T-helper 2 cell treated with Interferon-gamma antibody and Interleukin-4, amounts not matched to agents 5 μg/mL and 100 μg/mL, for 36 hours (primary cell): ENCODE results near the gene RBMS1.
"Not testable (repeated sequence)": the region's sequence is repeated elsewhere in the genome, so short reads cannot be mapped to it uniquely, and the experiment has no call there.

ENCODE experiments used
- DNase-seq: peaks from one replicate; pipeline ENCODE4 v3.0.0; 2021; ENCODE audit warnings: low spot score
- H3K27ac Mint-ChIP-seq: one replicate; pipeline ENCODE4 v1.8.0; 2021; ENCODE audit warnings: mild to moderate bottlenecking, mixed read lengths
- H3K27me3 Mint-ChIP-seq: one replicate; pipeline ENCODE4 v1.8.0; 2021; ENCODE audit warnings: low read depth, mixed read lengths
- H3K36me3 Mint-ChIP-seq: one replicate; pipeline ENCODE4 v1.8.0; 2021; ENCODE audit warnings: low read depth, mixed read lengths
- H3K4me1 Mint-ChIP-seq: one replicate; pipeline ENCODE4 v1.8.0; 2021; ENCODE audit warnings: low read depth, mixed read lengths
- H3K4me3 Mint-ChIP-seq: one replicate; pipeline ENCODE4 v1.8.0; 2022; ENCODE audit warnings: mild to moderate bottlenecking, moderate library complexity, mixed read lengths
- H3K9me3 Mint-ChIP-seq: one replicate; pipeline ENCODE4 v1.8.0; 2021; ENCODE audit warnings: mixed read lengths

RBMS1 gene

DNA sequence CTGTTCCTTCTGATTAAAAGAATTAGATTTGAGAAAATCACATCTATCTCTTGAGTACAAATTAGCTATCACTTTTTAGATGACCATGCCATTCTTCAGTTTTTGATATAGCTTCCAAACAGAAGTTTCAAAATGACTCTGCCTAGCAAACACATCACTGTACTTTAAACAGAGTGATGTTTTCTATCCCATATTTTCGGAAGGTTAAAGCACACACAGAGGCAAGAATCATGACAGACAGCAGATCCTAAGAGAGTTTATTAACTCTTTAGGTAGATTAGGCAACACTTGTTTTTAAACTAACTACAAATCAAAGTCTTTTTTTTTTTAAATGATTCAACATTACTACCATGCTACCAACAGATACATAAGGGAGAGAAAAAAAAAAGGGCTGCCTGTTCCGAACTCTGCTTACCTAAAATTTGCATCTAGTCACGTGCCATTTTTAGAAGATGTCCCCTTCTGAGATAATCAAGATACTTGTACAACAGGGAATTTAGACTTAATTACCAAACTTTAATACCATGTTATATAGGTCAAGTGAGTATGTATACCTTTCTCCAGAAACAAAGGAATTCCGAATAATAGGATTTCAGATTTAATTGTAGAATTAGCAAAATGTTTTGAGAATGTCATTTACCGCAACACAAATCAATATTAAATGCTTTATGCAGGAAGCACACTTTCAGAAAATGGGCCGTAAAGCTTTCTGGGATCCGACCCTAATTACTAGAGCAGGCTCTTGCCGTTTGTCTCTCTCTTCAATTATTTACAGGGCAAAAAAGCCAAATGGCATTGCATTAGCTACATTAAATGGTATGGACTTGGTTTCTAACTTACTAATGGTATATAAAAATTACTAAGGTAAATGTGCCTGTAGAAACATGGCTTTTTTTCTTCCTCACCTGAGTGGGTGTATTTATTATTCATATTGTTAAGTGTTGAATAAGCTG is 2.6 kb downstream of the RBMS1 start:
- peaks cover 21% of the 10 kb centered on the region for H3K27me3 Mint-ChIP-seq
- DNase-seq: no peak
- peak overlapping the region; percentile 94 for H3K27ac Mint-ChIP-seq

GRCh38 chr2:160489111-160489510 is 4.5 kb downstream of the RBMS1 start:
- H3K4me3 Mint-ChIP-seq: peak overlapping the region; percentile 21
- no peak for DNase-seq
- H3K27ac Mint-ChIP-seq: no peak overlapping the region
- no peaks in the 10 kb centered on the region for H3K9me3 Mint-ChIP-seq
- H3K27me3 Mint-ChIP-seq: peaks cover 5% of the 10 kb centered on the region
- H3K4me1 Mint-ChIP-seq: peaks cover 56% of the 10 kb centered on the region
- H3K36me3 Mint-ChIP-seq: peaks cover 13% of the 10 kb centered on the region

More for the DNA sequence above, 2.6 kb downstream of the RBMS1 start:
- H3K4me3 Mint-ChIP-seq: peak overlapping the region; percentile 98
- H3K4me1 Mint-ChIP-seq: peaks cover 53% of the 10 kb centered on the region
- peaks cover 13% of the 10 kb centered on the region for H3K36me3 Mint-ChIP-seq
- no peaks in the 10 kb centered on the region for H3K9me3 Mint-ChIP-seq

DNA sequence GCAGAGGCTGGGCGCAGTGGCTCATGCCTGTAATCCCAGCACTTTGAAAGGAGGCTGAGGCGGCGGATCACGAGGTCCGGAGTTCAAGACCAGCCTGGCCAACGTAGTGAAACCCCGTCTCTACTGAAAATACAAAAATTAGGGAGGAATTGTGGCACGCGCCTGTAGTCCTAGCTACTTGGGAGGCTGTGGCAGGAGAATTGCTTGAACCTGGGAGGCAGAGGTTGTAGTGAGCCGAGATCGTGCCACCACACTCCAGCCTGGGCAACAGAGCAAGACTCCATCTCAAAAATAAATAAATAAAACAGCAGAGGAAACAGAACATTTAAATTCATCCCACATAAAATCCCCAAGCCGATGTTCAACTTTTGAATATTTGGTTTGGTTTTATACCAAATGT is 5.3 kb downstream of the RBMS1 start:
- H3K4me1 Mint-ChIP-seq: peaks cover 63% of the 10 kb centered on the region
- H3K36me3 Mint-ChIP-seq: peaks cover 13% of the 10 kb centered on the region
- H3K9me3 Mint-ChIP-seq, DNase-seq, H3K27ac Mint-ChIP-seq, H3K27me3 Mint-ChIP-seq, H3K4me3 Mint-ChIP-seq: not testable (repeated sequence)

- Mint-ChIP-seq H3K9me3 (no peaks in the 10 kb centered on the region), H3K4me1 (peaks cover 67% of the 10 kb centered on the region), H3K36me3 (peaks cover 10% of the 10 kb centered on the region), H3K4me3 (no peak overlapping the region), H3K27me3 (peaks cover 5% of the 10 kb centered on the region), H3K27ac (no peak overlapping the region)
- DNase-seq: no peak
Observed at GRCh38 chr2:160486341-160486740, 7.3 kb downstream of the RBMS1 start.

DNA sequence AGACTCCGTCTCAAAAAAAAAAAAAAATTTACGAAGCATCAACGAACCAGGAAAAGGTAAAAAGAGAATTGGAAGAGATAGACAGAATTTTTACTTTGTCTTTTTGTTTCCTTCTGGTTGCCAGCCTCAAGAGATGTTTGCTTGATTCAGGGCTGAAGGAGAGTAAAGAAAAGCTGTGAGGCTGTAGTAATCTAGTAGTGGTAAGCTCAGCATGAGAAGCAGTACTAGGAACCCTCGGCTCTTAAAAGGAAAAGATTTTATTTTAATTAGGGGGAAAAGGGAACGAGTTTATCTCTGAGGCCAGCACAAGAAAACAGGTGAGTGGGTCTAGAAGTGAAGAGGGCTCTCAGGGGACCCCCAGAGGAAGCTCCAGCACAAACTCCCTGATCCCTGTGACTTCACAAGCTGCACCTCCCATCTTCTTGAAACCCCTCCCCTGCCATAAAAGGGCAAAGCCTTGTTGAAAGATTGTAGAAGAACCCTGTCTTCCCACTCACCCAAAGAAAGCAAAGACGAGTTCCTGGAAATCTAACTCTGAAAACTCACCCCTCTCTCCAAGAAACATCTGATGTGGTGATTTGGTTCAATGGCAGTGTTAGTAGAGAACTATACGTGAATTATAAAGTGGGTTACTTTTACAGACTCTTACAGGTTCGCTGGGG is 8.6 kb downstream of the RBMS1 start:
- Mint-ChIP-seq H3K36me3 (peaks cover 5% of the 10 kb centered on the region), H3K27me3 (no peaks in the 10 kb centered on the region), H3K4me3 (peak overlapping the region; percentile 66), H3K4me1 (peaks cover 64% of the 10 kb centered on the region), H3K27ac (peak overlapping the region; percentile 84), H3K9me3 (no peaks in the 10 kb centered on the region)
- DNase-seq: no peak

- H3K27me3 Mint-ChIP-seq: no peaks in the 10 kb centered on the region
- no peaks in the 10 kb centered on the region for H3K9me3 Mint-ChIP-seq
- peak overlapping the region; percentile 81 for H3K27ac Mint-ChIP-seq
- peaks cover 64% of the 10 kb centered on the region for H3K4me1 Mint-ChIP-seq
- DNase-seq: no peak
- peaks cover 9% of the 10 kb centered on the region for H3K36me3 Mint-ChIP-seq
- H3K4me3 Mint-ChIP-seq: peak overlapping the region; percentile 70
Observed at GRCh38 chr2:160482673-160483072, 10.9 kb downstream of the RBMS1 start.

DNA sequence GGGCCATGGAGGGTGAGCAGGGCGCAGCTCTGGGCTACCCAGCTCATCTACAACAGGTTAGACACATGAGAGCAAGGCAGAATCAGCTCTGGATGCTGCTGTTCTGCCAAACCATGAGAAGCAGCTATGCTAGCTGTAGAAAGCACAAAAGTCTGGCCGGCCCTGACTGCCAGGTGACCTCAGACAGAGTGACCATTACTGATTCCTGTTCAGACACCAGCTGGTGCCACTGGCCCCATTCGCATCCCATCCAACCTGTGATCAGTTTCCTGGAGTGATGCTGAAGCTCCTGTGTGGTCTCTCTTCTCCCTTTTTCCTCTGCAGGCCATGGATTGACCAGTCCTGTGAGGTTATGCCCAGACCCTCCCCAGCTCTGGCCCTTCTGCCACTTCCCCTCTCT is 14.3 kb downstream of the RBMS1 start:
- no peaks in the 10 kb centered on the region for H3K27me3 Mint-ChIP-seq
- H3K4me3 Mint-ChIP-seq: no peak overlapping the region
- peaks cover 11% of the 10 kb centered on the region for H3K36me3 Mint-ChIP-seq
- no peak overlapping the region for H3K27ac Mint-ChIP-seq
- H3K9me3 Mint-ChIP-seq: no peaks in the 10 kb centered on the region
- no peak for DNase-seq
- H3K4me1 Mint-ChIP-seq: peaks cover 55% of the 10 kb centered on the region

GRCh38 chr2:160478660-160479059 is 14.9 kb downstream of the RBMS1 start:
- no peaks in the 10 kb centered on the region for H3K9me3 Mint-ChIP-seq
- no peak overlapping the region for H3K27ac Mint-ChIP-seq
- DNase-seq: no peak
- H3K27me3 Mint-ChIP-seq: no peaks in the 10 kb centered on the region
- H3K4me3 Mint-ChIP-seq: no peak overlapping the region
- H3K36me3 Mint-ChIP-seq: peaks cover 11% of the 10 kb centered on the region
- peaks cover 56% of the 10 kb centered on the region for H3K4me1 Mint-ChIP-seq

GRCh38 chr2:160477032-160477431 is 16.6 kb downstream of the RBMS1 start:
- Mint-ChIP-seq H3K4me3 (no peak overlapping the region), H3K27ac (no peak overlapping the region), H3K4me1 (peaks cover 60% of the 10 kb centered on the region), H3K36me3 (peaks cover 11% of the 10 kb centered on the region), H3K27me3 (no peaks in the 10 kb centered on the region), H3K9me3 (no peaks in the 10 kb centered on the region)
- no peak for DNase-seq

- no peaks in the 10 kb centered on the region for H3K27me3 Mint-ChIP-seq
- peak overlapping the region; percentile 64 for H3K27ac Mint-ChIP-seq
- no peak for DNase-seq
- peak overlapping the region; percentile 59 for H3K4me3 Mint-ChIP-seq
- H3K36me3 Mint-ChIP-seq: peaks cover 14% of the 10 kb centered on the region
- no peaks in the 10 kb centered on the region for H3K9me3 Mint-ChIP-seq
- H3K4me1 Mint-ChIP-seq: peaks cover 60% of the 10 kb centered on the region
Observed at GRCh38 chr2:160474891-160475787, 18.5 kb downstream of the RBMS1 start.

- H3K27ac Mint-ChIP-seq: peak overlapping the region; percentile 64
Observed at GRCh38 chr2:160474319-160474645, 19.3 kb downstream of the RBMS1 start.

GRCh38 chr2:160473468-160474318 is 19.9 kb downstream of the RBMS1 start:
- Mint-ChIP-seq H3K27me3 (no peaks in the 10 kb centered on the region), H3K9me3 (no peaks in the 10 kb centered on the region), H3K4me3 (peak overlapping the region; percentile 59), H3K36me3 (peaks cover 12% of the 10 kb centered on the region), H3K4me1 (peaks cover 60% of the 10 kb centered on the region), H3K27ac (peak overlapping the region; percentile 64)
- no peak for DNase-seq

More at GRCh38 chr2:160474319-160474645, 19.3 kb downstream of the RBMS1 start:
- no peak for DNase-seq
- peak overlapping the region; percentile 59 for H3K4me3 Mint-ChIP-seq
- no peaks in the 10 kb centered on the region for H3K9me3 Mint-ChIP-seq
- H3K36me3 Mint-ChIP-seq: peaks cover 12% of the 10 kb centered on the region
- H3K4me1 Mint-ChIP-seq: peaks cover 61% of the 10 kb centered on the region
- no peaks in the 10 kb centered on the region for H3K27me3 Mint-ChIP-seq

DNA sequence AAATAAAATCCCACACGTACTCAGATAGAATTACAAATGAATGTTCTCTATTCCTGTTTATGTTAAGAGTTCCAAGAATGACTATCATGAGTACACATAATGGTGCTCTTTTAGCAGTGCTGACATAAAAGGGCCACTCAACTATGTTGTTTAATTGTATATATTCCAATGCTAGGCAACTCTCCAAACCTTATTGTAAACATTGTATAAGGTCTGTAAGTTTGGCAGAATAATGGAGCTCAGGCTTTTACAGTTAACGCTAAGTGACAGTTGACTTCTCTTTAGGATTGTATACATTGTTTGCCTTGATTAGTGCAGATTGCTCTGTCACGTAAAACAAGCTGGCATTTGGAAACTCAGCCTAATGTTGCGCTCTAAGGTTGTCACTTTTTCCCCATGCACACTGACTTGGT is 20.8 kb downstream of the RBMS1 start:
- DNase-seq: no peak
- Mint-ChIP-seq H3K4me1 (peaks cover 58% of the 10 kb centered on the region), H3K27ac (no peak overlapping the region), H3K36me3 (peaks cover 10% of the 10 kb centered on the region), H3K4me3 (no peak overlapping the region), H3K27me3 (no peaks in the 10 kb centered on the region), H3K9me3 (no peaks in the 10 kb centered on the region)
